HG02943 (cell line): ENCODE results near the gene FRMD8.
"Not testable (repeated sequence)": the region's sequence is repeated elsewhere in the genome, so short reads cannot be mapped to it uniquely, and the experiment has no call there.

Source experiments
- ATAC-seq: cut with Tn5 transposase; IDR thresholded peaks from one replicate; pipeline ENCODE4 v1.9.1; 2021; ENCODE audit warnings: mild to moderate bottlenecking, low read depth, moderate library complexity; ENCODE audit not compliant: unreplicated experiment

The FRMD8 gene

DNA sequence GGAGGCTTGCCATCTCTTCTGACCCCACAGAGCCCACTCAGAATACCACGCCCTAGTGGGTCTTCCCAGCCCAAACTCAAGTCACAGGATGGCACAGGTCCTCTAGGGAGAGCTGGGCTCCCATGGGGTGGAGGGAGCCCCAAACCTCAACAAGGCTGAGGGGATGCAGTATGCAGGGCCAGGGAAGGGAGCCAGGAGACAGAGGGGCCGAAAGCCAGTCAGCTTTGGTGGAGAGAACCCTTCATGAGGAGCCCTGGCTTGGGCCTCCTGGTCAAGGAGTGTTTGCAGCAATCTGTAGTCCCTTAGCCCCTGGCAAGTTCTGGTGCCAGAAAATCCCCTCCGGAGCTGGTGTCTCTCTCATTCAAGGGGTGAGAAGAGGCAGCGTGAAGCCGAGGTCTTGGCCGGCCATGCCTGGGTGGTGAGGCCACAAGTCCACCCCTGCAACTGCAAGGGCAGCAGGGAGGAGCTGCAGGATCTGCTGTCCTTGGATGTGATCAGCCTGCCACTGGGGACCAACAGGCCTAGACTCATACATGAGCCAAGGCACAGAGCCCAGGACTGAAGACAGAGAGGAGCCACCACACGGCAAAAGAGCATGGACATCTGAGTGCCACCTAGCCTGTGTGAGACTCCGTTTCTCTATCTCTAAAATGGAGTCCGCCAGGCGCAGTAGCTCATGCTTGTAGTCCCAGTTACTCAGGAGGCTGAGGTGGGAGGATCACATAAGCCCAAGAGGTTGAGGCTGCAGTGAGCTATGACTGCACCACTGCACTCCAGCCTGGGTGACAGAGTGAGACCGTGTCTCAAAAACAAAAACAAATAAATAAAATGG is 60.2 kb downstream of the FRMD8 start:
- ATAC-seq: no peak

DNA sequence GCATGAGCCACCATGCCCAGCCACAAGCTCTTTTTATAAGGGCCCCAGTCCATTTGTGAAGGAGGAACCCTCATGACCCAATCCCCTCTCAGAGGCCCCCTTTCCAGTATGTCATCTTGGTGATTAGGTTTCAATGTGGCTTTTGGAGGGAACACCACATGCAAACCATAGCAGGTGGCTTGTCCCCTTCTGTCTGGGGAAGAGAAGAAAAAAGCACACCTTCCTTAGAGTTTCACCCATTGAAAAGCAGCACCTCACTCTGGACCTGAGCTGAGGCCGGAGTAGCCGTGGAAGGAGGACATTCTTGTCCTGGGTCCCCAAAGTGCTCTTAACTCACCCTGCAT is 61.6 kb downstream of the FRMD8 start:
- no peak for ATAC-seq

DNA sequence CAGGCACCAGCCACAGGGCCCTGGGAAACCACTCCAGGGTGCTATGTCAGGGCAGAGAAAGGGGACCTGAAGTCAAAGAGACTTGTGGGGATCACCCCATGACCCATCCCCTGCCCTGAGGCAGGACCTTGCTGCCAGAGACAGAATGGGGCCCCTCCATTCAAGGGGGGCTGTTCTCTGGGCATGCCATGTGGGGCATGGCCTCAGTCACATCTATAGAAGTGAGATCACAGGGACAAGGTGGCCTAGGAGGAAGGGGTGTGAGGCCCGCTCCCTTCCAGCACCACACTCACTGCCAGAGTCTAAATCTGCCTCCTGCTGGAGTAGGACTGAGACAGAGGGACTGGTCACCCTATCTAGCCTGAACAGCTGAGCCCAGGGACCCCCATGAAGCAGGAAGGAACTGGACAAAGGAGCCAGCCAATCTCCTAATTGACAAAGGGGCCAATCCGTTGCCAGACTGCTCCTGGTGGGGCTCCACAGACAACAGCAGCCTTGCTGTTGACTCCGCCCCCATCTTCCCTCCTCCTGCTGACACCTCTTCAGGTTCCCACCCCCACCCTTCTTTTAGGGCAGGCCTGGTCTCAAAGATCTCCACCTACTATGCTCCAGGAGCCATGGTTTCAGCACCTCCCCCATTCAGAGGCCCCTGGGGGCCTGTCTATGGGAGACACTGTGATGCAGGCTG is 62.1 kb downstream of the FRMD8 start:
- no peak for ATAC-seq

DNA sequence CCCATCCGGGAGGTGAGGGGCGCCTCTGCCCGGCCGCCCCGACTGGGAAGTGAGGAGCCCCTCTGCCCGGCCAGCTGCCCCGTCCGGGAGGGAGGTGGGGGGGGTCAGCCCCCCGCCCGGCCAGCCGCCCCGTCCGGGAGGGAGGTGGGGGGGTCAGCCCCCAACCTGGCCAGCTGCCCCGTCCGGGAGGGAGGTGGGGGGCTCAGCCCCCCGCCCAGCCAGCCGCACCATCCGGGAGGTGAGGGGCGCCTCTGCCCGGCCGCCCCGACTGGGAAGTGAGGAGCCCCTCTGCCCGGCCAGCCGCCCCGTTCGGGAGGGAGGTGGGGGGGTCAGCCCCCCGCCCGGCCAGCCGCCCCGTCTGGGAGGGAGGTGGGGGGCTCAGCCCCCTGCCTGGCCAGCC is 64.9 kb downstream of the FRMD8 start:
- not testable (repeated sequence) for ATAC-seq

DNA sequence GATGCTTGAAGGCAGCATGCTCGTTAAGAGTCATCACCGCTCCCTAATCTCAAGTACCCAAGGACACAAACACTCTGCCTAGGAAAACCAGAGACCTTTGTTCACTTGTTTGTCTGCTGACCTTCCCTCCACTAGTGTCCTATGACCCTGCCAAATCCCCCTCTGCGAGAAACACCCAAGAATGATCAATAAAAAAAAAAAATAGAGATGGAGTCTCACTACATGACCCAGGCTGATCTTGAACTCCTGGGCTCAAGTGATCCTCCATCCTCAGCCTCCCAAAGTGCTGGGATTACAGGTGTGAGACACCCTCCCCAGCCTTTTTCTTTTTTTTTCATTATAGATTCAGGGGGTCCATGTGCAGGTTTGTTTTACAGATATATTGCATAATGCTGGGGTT is 65.8 kb downstream of the FRMD8 start:
- not testable (repeated sequence) for ATAC-seq

DNA sequence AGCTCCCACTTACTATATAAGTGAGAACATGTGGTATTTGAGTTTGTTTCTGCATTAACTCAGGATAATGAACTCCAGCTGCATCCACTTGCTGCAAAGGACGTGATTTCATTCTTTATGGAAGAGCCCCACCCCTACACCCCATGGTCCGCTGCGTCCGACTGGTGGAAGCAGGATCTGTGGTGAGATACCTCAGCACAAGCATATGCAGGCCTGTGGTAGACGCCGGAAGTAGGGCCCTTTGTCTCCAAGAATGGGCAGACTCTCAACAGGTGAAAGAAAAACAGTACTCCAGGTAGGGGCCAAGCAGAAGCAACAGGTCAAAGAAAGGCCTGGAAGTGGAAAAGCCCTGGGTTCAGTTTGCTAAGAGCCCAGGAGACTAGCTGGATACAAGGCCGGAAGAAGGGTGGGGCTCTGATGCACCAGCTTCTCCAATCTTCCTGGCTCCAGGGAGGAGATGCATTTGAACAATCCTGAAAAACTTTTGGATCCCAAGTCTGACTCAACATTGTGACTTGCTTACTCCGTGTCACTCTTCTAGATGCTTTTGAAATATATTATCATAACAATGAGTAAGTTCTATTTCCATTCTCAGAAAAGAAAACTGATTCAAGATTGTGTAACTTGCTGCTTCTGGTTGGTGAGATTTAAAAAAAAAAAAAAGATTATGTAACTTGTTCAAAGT is 66.5 kb downstream of the FRMD8 start:
- no peak for ATAC-seq

DNA sequence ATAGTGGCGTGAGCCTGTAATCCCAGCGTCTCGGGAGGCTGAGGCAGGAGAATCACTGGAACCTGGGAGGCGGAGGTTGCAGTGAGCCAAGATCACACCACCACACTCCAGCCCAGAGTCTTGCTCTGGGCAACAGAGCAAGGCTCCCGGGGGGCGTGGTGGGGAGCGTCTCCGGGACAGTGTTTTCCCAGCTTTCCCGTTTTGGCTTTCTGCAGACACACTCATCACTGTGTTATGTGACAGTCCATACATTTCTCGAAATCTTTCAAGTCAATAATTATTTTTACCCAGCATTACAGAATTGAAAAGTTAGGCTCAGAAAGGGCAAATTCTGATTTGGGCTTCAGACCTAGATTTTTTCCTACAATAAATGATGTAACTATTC is 67.9 kb downstream of the FRMD8 start:
- no peak for ATAC-seq

DNA sequence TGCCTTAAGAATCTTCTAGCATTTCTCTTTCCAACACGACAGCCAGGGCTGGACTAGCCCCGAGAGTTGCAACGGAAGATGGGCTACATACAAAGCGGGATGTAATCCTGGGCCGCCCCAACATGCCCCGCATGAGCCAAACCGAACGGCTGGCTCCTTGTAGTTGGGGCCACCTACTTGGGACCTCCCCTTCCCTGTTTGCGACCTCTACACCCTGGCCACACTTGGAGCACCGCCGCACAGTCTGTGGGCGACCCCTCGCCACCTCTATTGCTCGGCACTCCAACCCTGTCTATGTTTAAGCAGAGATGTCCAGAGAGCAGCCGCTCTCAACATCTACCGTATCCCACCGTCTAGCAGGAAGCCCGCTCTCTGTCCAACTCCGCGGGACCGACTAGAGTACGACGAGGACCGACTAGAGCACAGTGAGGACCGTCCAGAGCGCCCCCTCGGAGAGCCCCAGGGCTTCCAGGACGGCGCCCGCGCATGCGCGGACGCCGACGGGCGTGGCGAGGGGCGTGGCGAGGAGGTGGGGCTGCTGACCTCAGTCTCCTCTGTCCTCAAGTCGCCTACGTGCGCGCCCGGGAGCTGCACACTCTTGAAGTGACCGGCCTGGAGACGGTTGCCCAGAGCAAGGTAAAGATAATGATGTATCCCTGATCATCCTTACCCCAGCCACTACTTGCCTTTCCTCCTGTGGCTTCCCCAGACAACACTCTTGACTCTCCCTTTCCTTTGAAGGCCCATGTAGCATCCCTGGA is 68.4 kb downstream of the FRMD8 start:
- ATAC-seq: peak; percentile 85

DNA sequence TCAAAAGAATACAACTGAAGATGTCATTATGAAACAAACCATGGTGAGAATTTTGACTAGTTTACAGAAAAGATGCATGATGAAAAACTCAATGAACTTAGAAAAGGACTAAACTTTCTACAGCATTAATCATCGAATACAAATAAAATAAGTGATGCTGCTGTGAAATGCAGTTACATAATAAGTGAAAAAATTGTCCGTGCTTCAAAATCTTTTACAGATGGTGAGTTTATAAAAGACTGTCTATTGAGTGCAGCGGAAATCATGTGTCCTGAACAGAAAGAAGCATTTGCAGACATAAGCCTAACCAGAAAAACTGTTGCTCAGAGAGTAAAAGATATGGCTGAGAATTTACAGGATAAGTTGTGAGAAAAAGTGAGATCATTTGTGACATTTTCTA is 70.0 kb downstream of the FRMD8 start:
- ATAC-seq: no peak

DNA sequence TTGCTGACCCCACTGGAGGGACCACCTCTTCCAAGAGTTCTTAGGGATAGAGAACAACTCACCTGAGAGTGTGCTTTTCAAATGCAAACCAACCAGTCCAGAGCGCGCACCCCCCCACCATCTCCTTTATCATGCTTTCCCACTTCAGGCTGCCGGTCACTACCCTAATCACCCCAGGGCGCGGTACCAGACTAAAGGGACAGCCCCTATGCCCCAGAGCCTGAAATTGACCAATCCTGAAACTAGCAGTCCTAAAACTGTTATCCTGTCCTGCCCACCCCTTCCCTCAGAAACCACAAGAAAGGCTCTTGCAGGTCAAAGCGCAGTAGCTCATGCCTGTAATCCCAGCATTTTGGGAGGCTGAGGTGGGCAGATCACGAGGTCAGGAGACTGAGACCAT is 73.1 kb downstream of the FRMD8 start:
- no peak for ATAC-seq
